WERI-Rb-1 (cell line): Measurements from ENCODE around the gene SLC26A9.

Source experiments
- DNase-seq: peaks from one replicate; pipeline ENCODE4 v3.0.0-alpha.2; 2020
- H3K27ac ChIP-seq: fragments of 250-450 bp; sonication (Bioruptor Pico); 2 replicates; pipeline ENCODE4 v1.5.1; 2020; ENCODE audit warnings: mild to moderate bottlenecking, moderate library complexity
- H3K27me3 ChIP-seq: fragments of 250-450 bp; sonication (Bioruptor Pico); 2 replicates; pipeline ENCODE4 v1.5.1; 2021; ENCODE audit warnings: mild to moderate bottlenecking, low read depth, moderate library complexity; ENCODE audit not compliant: insufficient read depth, severe bottlenecking
- H3K36me3 ChIP-seq: fragments of 250-450 bp; sonication (Bioruptor Pico); 2 replicates; pipeline ENCODE4 v1.5.1; 2020; ENCODE audit warnings: mild to moderate bottlenecking, moderate library complexity
- H3K4me3 ChIP-seq: 2 replicates; pipeline ENCODE4 v1.5.1; 2011; ENCODE audit warnings: low read depth, mild to moderate bottlenecking, control low read depth, low read length
- H3K9me3 ChIP-seq: fragments of 250-450 bp; sonication (Bioruptor Pico); 2 replicates; pipeline ENCODE4 v1.5.1; 2021; ENCODE audit warnings: mild to moderate bottlenecking, moderate library complexity; ENCODE audit not compliant: severe bottlenecking
- TF ChIP-seq, protein P1 (sequence below): IDR thresholded peaks from 2 replicates; pipeline ENCODE4 v1.5.1; 2011; ENCODE audit warnings: low read depth, mild to moderate bottlenecking, control low read depth, inconsistent platforms, low read length

The SLC26A9 gene

DNA sequence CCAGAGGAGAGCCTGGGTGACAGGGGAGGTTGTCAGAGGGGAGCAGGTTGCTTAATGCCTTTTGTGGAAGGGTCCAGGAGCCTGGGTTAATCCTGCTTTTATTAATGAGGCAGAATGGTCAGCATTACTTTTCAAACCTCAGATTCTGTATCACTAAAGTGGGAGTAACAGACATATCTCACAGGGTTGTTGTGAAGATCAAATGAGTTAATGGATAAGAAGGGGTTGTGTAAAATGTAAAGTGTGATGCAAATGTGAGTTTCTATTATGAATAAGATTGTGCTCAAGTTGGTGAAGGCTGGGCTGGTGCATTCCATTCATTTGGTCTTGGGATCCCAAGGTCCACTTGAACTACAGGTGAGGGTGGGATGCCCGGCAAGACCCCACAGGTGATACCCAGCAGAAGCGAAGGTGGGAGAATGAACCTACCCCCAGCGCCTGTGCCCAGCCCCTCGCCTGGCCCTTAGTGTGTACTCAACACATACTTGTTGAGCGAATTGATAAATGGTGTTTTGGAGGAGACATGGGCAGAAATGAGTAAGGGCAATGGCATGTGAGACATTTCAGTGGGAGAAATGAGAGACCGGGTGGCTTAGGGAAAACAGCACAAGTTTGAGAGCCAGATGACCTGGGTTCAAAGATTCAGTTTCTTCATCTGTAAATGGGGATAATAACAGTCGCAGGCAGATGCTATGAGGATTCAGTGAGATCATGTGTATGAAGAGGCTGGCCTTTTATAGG is 6.2 kb downstream of the SLC26A9 start:
- Histone ChIP-seq H3K27me3 (peaks cover 2% of the 10 kb centered on the region), H3K27ac (no peak overlapping the region), H3K9me3 (no peaks in the 10 kb centered on the region), H3K4me3 (no peak overlapping the region), H3K36me3 (no peaks in the 10 kb centered on the region)
- TF ChIP-seq, protein P1, sequence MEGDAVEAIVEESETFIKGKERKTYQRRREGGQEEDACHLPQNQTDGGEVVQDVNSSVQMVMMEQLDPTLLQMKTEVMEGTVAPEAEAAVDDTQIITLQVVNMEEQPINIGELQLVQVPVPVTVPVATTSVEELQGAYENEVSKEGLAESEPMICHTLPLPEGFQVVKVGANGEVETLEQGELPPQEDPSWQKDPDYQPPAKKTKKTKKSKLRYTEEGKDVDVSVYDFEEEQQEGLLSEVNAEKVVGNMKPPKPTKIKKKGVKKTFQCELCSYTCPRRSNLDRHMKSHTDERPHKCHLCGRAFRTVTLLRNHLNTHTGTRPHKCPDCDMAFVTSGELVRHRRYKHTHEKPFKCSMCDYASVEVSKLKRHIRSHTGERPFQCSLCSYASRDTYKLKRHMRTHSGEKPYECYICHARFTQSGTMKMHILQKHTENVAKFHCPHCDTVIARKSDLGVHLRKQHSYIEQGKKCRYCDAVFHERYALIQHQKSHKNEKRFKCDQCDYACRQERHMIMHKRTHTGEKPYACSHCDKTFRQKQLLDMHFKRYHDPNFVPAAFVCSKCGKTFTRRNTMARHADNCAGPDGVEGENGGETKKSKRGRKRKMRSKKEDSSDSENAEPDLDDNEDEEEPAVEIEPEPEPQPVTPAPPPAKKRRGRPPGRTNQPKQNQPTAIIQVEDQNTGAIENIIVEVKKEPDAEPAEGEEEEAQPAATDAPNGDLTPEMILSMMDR, result no peak
- DNase-seq, result no peak

DNA sequence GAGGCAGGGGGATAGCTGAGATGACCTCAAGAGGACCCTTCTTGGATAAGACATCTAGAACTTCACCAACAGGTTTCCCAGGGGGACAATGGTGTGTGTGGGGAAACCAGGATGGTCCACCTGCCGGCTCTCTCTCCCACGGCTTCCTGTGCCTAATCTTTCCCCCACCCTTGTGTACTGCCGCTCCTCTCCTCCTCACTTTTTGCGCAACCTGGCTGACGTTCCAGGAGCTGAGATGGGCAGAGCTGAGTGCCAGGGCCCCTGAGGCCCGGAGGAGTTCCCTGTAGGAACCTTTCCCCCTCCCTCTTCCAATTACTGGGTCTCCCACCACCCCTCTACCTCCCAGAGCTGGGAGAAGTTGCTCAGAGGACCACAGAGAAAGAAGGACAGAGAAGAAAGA is 6.9 kb downstream of the SLC26A9 start:
- TF ChIP-seq, protein P1, result no peak
- Histone ChIP-seq H3K4me3 (no peak overlapping the region), H3K36me3 (no peaks in the 10 kb centered on the region), H3K9me3 (no peaks in the 10 kb centered on the region), H3K27ac (no peak overlapping the region), H3K27me3 (peaks cover 2% of the 10 kb centered on the region)
- DNase-seq, result no peak

DNA sequence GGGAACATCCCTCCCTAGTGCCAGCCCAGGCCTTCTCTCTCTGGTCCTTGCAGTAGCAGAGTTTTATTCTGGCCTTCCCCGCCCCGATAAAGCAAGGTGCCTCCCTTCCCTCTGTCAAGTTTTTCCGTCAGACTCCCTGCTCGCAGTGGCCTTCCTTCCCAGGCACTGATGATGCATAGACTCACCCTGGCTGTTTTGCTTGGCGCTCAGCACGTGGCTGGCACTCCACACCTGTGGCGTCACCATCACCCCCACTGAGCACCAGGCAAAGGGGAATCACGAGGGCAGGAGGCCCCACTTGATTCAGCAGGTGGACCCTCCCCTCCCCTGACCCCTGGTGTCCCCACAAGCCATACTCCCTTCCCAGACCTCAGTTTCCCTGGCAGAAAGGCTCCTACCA is 7.4 kb downstream of the SLC26A9 start:
- H3K4me3 ChIP-seq, result no peak overlapping the region
- TF ChIP-seq, protein P1, result no peak
- peaks cover 2% of the 10 kb centered on the region for H3K27me3 ChIP-seq
- no peak overlapping the region for H3K27ac ChIP-seq
- H3K9me3 ChIP-seq, result no peaks in the 10 kb centered on the region
- H3K36me3 ChIP-seq, result no peaks in the 10 kb centered on the region
- DNase-seq, result no peak

DNA sequence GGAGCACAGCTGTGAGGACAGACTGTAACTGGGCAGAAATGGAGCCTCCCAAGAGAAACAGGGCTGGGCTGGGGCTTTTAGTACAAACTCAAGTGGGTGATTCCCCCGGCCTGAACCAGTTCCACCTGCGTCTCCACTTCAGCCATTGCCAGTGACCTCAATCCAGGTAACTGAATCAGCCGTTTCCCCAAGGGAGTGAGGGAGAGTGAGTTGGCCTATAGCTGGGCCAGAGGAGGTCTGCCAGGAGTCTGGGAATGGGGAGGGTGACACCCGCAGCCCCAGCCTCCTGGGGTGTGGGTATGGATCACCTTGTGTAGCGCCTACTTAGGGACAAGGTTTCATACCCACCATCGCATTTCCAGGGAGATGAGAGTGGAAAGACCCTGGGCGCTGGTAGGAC is 8.5 kb downstream of the SLC26A9 start:
- H3K4me3 ChIP-seq, result no peak overlapping the region
- DNase-seq, result no peak
- H3K36me3 ChIP-seq, result no peaks in the 10 kb centered on the region
- H3K27me3 ChIP-seq, result peaks cover 2% of the 10 kb centered on the region
- no peak overlapping the region for H3K27ac ChIP-seq
- no peaks in the 10 kb centered on the region for H3K9me3 ChIP-seq
- TF ChIP-seq, protein P1, result no peak

DNA sequence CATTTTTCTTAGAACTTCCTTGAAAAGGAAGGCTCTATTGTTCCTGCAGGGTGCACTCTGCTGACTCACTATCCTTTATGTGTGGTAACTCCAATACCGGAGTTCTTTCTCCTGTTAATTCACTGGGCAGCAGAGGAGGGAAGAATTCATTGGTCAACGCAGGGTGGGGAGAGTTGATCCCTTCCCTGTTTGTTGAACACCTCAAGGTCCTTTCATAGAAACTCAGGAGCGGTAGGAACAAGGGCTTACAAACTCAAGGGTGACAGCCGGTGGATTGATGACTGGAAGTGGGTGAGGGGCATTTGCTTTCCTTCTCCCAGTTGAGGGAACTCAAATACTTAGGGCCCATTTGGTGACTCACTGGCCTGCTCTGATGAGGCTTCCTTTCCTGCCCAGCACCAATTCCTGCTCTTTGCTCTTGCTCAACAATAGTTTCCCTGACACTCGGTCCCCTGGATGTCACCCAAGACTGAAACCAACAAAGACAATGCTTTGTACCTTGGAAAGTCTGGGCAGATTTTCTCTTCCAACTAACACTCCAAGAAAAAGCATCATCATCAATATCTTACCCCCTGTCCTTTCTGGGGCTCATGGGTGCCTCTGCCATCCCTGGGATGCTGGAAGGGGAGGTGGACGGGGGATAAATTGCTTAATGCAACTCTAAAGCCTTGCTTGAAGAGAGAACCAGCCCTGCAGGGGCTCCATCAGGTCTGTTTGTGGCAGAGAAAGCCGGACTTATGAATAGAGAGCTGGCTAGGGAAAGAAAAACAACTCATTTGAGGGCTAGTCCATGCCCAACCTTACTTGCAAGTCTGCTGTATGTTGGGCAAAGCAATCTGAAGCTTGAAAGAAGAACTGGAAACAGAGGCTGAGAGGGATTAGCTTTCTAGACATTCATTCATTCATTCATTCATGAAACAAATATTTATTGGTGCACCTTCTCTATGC is 9.3 kb downstream of the SLC26A9 start:
- Histone ChIP-seq H3K36me3 (no peaks in the 10 kb centered on the region), H3K27me3 (peaks cover 2% of the 10 kb centered on the region)
- TF ChIP-seq, protein P1, result no peak

More for the DNA sequence above, 9.3 kb downstream of the SLC26A9 start:
- Histone ChIP-seq H3K9me3 (no peaks in the 10 kb centered on the region), H3K27ac (no peak overlapping the region), H3K4me3 (no peak overlapping the region)
- DNase-seq, result no peak
